ENCODE data around the gene CDC37. TPM values are rescaled to one million over a fixed set of nuclear protein-coding genes. Genes with fewer than 3 reads are reported as not detected.
"Not testable (repeated sequence)": the region's sequence is repeated elsewhere in the genome, so short reads cannot be mapped to it uniquely, and the experiment has no call there.

Gene CDC37
- total and polyA plus RNA-seq, 11 donors: 108 to 282 (median 141) TPM

GRCh38 chr19:10372690-10373089 lies 30.7 kb downstream of the CDC37 start:
- ATAC-seq: peak in 1 of 4 donors; percentile 31
- intact Hi-C loops (cut with DNase I): no loop called here
- Histone ChIP-seq H3K9me3 (no peaks in the 10 kb centered on the region), H3K4me3 (no peak overlapping the region), H3K36me3 (peaks cover 0 to 79% (median 68%) of the 10 kb centered on the region in 9 donors), H3K27me3 (no peaks in the 10 kb centered on the region), H3K4me1 (peaks cover 0 to 16% (median 0%) of the 10 kb centered on the region in 12 donors), H3K27ac (peak overlapping the region in 1 of 12 donors; percentile 33)
- no peak for DNase-seq
- no peak for TF ChIP-seq POLR2A (IDR thresholded peaks at IDR 0.05)
- TF ChIP-seq, protein P1, sequence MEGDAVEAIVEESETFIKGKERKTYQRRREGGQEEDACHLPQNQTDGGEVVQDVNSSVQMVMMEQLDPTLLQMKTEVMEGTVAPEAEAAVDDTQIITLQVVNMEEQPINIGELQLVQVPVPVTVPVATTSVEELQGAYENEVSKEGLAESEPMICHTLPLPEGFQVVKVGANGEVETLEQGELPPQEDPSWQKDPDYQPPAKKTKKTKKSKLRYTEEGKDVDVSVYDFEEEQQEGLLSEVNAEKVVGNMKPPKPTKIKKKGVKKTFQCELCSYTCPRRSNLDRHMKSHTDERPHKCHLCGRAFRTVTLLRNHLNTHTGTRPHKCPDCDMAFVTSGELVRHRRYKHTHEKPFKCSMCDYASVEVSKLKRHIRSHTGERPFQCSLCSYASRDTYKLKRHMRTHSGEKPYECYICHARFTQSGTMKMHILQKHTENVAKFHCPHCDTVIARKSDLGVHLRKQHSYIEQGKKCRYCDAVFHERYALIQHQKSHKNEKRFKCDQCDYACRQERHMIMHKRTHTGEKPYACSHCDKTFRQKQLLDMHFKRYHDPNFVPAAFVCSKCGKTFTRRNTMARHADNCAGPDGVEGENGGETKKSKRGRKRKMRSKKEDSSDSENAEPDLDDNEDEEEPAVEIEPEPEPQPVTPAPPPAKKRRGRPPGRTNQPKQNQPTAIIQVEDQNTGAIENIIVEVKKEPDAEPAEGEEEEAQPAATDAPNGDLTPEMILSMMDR (IDR thresholded peaks at IDR 0.05): no peak
- 89 to 96% (median 92%) methylated on average over 3 of the region's 3 CpGs for WGBS, 4 donors

DNA sequence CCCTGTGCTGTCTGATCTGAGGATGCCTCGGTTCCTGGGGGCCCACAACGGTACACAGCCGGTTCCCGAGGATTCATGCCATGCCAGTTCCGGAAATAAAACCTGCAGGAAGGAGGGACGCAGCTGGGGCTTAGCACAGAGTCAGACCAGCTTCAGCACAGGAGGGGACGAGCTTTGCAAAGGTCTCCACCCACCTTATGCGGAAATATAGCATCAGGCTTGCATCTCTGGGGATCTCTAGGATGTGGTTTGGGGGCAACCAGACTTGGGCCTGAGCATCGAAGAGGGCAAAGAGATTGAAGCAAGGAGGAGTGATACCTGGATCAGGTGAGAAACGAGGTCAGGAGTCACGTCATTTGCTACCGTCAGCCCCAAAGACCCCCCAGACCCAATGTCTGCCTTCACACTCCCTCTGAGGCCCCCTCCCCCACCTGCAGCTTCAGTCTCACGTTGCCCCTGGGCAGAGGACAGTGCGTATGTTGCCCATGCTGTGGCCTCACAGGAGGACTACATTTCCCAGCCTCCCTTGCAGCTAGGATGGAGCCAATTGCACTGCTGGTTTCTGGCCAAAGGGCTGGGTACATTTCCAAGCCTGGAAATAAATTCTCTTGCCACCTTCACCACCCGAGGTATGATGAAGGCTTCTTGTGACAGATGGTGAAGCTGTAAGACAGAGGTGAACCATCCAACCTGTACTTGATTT lies 35.1 kb downstream of the CDC37 start:
- no peaks in the 10 kb centered on the region for H3K27me3 ChIP-seq
- 92 to 95% (median 93%) methylated on average over 15 of the region's 15 CpGs for WGBS, 4 donors
- no peak for ATAC-seq
- no peak for DNase-seq
- peaks cover 0 to 9% (median 0%) of the 10 kb centered on the region in 12 donors for H3K4me1 ChIP-seq
- no peak for TF ChIP-seq POLR2A (IDR thresholded peaks at IDR 0.05)
- TF ChIP-seq, protein P1 (IDR thresholded peaks at IDR 0.05): no peak
- no peak overlapping the region for H3K27ac ChIP-seq
- no peaks in the 10 kb centered on the region for H3K9me3 ChIP-seq
- H3K4me3 ChIP-seq: no peak overlapping the region
- intact Hi-C loops (cut with DNase I): no loop called here
- peaks cover 3 to 95% (median 88%) of the 10 kb centered on the region in 9 donors for H3K36me3 ChIP-seq

DNA sequence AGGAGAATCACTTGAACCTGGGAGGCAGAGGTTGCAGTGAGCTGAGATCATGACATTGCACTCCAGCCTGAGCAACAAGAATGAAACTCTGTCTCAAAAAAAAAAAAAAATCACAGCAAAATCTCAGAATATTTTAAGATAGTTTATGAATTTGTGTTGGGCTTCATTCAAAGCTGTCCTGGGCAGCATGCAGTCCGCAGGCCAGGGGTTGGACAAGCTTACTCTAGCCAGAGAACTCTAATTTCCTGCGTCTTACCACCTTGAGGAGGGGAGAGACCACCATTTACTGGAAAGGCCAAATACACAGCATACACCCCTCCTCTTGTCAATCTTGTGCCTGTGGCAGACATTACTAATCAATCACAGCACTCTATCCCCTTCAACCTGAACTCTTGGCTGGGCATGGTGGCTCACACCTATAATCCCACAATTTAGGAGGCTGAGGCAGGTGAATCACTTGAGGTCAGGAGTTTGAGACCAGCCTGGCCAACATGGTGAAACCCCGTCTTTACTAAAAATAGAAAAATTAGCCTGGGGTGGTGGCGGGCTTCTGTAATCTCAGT lies 36.3 kb downstream of the CDC37 start:
- 98 to 100% (median 98%) methylated on average over 4 of the region's 4 CpGs for WGBS, 4 donors
- intact Hi-C loops (cut with DNase I): not testable (repeated sequence)

DNA sequence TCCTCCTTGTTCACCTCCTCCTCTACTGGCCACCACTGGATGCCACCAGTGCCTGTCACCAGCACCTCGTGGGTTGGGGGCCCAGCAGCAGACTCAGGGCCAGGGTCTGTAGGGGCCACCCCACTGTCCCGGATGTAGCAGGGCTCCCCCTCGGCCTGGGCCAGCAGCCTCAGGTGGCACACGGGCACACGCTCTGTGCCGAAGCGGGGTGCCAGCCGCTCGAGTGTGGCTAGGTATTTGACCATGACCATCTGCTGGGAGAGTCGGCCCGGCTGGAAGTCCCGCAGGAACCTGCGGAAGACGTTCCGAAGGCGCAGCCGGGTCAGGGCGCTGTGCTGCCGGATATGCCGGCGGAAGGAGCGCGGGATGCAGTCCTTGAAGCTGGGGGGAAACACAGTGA lies 37.8 kb downstream of the CDC37 start:
- Histone ChIP-seq H3K4me1 (no peaks in the 10 kb centered on the region), H3K27ac (no peak overlapping the region), H3K27me3 (no peaks in the 10 kb centered on the region), H3K36me3 (peaks cover 3 to 100% (median 89%) of the 10 kb centered on the region in 9 donors), H3K9me3 (no peaks in the 10 kb centered on the region), H3K4me3 (no peak overlapping the region)
- intact Hi-C loops (cut with DNase I): no loop called here
- TF ChIP-seq POLR2A (IDR thresholded peaks at IDR 0.05): no peak
- 95 to 97% (median 95%) methylated on average over 23 of the region's 23 CpGs for WGBS, 4 donors
- ATAC-seq (peak in 1 of 4 donors; percentile 14), DNase-seq (no peak)

More for the DNA sequence above, 36.3 kb downstream of the CDC37 start:
- not testable (repeated sequence) for H3K4me1 ChIP-seq, H3K9me3 ChIP-seq, H3K27ac ChIP-seq, DNase-seq, H3K27me3 ChIP-seq, ATAC-seq, H3K4me3 ChIP-seq
- H3K36me3 ChIP-seq: peaks cover 3 to 98% (median 89%) of the 10 kb centered on the region in 9 donors

GRCh38 chr19:10364644-10365043 lies 38.7 kb downstream of the CDC37 start:
- 72 to 95% (median 73%) methylated on average over 11 to 19 of the region's 19 CpGs for WGBS, 4 donors
- TF ChIP-seq, protein P1 (IDR thresholded peaks at IDR 0.05): no peak
- no peak for TF ChIP-seq POLR2A (IDR thresholded peaks at IDR 0.05)
- Histone ChIP-seq H3K9me3 (no peaks in the 10 kb centered on the region), H3K36me3 (peaks cover 3 to 98% (median 93%) of the 10 kb centered on the region in 9 donors), H3K27me3 (no peaks in the 10 kb centered on the region), H3K27ac (no peak overlapping the region), H3K4me1 (no peaks in the 10 kb centered on the region), H3K4me3 (no peak overlapping the region)
- DNase-seq (no peak), ATAC-seq (peak in 3 of 4 donors; percentile 19 to 54 (median 44))
- intact Hi-C loops (cut with DNase I): loop anchor here in 1 of 10 donors (5.0 kb wide), 1 partner anchor 47 kb away; the partner anchor contains the start of gene FDX2

Measured in heart left ventricle (tissue), 16 donors.